Inflammatory macrophage treated with lipopolysaccharide for 4 hours (primary cell): ENCODE data around the gene AUTS2.

Experiments used
- DNase-seq: peaks from one replicate; pipeline ENCODE4 v3.0.0-alpha.2; 2020

Gene AUTS2

DNA sequence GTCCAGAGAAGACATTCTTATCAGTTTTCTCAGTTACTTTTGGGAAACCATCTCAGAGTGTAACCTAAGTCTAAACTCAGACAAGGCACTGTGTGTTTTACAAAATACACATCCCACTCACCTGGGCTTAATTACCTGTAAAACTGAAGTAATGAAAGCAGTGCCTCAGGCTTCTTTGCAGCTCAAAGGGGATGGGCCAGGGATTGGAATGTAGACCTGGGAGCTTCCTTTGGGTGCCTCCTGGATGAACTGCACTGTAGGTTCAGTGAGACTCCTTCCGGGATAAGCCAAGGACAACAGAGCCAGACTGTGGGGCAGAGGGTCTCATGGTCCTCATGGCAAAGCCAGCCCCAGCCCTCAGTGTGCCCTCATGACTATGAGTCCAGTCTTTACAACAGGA, 861.3 kb downstream of the AUTS2 start:
- no peak for DNase-seq

DNA sequence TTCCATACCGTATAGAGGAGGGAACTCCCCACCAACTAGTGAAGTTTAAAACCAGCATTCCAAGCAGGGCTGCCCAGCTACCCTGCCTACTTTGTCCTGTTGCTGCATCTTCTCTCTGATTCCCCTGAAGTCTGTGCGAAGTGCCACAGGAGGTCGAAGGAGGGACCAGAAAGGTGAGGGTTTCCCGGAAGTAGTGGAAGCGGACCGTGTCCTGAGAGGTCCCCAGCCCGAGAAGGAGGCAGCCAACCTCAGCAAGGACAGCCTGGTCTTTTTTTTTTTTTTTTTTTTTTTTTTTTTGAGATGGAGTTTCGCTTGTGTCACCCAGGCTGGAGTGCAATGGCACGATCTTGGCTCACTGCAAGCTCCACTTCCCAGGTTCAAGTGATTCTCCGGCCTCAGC, 861.8 kb downstream of the AUTS2 start:
- no peak for DNase-seq

DNA sequence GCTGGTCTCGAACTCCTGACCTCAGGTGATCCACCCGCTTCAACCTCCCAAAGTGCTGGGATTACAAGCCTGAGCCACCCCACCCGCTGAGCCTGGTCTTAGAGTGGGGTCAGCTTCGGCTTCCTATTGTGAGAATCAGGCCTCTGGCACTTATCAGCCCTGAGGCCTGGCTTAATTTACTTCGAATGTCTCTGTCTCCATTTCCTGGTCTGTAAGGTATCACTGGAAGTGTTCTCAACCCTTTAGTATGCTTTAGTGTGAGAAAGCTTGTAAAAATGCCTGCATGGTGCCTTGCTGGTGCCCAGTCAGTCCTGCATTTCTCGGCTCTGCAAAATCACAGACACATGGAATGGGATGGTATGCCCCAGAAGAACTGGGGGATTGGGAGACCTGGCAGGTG, 862.3 kb downstream of the AUTS2 start:
- DNase-seq, result no peak

DNA sequence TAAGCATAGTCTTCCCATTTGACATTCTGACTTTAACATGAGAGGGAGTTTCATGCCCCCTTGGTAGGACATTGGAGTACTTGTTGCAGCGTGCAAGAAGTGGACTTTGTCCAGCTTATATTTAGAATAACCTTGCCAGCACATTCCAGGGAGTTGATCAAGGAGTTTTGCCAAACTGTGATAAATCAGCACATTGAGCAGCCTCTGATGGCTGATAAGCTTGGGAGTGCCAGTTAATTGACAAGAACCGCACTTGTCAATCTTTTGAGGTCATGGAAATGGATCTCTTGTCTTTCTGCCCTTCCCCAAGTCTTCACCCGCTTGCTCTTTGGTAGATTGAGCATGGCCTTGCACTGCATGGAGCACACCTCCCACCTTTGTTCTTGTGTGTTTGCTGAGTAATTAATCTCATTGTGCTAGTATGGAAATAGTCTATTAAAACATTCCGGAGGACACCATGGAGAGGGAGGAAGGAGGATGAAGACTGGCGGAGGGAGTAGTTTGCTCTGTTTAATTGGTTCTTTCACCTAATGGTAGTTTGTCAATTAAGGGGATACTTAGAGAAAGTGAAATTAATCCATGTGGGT, 865.2 kb downstream of the AUTS2 start:
- no peak for DNase-seq

DNA sequence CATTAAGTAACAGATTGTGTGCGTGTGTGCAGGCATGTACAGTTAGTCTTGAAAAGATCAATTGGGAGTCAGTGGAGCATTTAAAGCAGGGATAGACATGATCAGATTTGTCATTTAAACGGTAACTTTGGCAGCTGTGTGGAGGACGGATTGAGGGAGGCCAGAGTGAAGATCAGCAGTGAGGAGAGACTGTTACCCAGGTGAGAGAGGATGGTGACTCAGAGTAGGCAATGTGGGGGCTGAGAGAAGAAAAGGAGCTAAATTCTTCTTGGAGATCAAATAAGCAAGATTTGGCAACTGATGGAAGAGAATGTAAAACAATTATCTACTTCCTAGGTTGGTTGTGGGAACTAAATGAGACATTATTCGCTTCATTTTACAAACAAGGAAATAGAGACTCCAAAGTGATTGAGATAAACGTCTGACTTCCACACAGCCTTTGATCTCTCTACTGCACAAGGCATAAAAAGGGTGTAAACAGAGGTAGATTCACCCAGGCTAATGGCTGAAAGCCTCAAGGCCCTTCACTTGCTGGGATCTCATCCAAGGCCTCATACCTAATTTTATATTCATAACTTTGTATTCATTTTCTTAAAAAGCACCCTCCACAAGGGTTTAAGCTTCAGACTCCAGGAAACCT, 868.6 kb downstream of the AUTS2 start:
- no peak for DNase-seq

DNA sequence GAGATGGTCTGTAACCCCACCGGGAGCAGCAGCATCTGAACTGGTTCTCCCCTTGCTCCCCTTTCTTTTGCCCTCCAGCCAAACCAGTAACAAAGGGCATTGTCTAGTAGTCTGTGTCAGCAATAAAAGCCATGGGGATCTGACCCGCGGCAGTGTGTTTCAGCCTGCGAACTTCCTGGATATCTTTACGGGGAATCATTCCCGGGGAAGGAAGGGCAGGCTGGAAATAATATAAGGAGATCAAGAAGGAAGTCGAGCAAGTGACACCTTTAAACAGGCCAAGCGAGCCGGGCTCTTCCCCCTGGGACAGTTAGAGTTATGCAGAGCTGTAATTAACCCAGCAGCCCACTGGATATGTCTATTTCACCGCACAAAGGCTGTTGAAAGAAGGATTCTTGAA, 872.5 kb downstream of the AUTS2 start:
- DNase-seq, result no peak

DNA sequence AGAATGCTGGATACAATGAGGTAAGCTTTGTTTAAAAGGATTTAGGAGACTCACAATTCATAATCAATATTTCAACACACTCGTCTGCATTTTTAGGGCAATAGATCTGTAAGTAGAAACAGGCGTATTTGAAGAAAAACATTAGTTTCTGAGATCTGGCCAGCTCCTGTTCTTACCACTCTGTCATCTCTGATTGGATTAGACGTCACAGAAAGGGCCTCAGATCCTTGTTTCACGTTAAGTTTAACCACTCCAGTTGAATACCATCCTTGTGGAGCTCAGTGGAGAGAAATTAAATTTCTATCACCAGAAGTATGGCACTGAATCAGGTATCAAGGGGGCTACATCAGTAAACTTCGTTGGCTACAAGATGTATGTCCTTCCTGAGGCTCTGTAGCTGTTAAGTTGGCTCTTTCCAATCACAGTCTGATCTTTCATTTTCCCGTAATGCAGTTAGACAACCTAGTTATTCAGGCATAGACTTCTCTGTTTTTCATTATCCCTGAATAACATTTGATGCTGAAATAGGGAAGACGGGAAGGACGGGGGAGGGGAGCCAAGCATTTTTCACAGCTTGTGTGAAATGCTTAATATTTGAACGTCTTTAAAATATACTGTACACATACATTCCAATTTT, 874.4 kb downstream of the AUTS2 start:
- DNase-seq, result no peak

DNA sequence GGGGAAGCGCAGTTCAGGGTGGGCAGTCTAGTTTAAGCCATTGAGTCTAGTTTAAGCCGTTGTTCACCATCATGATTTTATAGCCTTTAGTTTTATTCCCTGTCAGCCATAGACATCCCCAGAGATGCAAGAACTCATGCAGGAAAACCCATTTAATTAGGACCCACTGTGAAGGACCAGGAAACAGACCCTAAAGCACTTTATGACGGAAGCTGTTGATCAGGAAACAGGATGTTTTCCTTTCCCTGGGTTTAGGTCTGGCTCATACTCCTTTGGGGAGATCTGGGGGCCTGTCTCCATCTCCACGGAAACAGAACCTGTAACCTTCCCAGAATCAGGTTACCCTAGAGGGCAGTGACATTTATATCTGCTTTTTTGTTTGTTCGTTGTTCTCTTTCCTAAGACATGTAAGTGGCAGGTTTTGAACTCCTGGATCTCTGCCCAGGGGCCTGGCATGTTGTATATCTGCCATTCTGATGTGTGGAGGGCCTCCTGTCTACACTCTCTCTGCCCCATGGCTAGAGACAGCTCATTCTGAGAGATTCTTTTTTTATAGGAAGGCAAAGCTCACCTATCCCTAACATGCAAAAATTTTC, 876.5 kb downstream of the AUTS2 start:
- no peak for DNase-seq

DNA sequence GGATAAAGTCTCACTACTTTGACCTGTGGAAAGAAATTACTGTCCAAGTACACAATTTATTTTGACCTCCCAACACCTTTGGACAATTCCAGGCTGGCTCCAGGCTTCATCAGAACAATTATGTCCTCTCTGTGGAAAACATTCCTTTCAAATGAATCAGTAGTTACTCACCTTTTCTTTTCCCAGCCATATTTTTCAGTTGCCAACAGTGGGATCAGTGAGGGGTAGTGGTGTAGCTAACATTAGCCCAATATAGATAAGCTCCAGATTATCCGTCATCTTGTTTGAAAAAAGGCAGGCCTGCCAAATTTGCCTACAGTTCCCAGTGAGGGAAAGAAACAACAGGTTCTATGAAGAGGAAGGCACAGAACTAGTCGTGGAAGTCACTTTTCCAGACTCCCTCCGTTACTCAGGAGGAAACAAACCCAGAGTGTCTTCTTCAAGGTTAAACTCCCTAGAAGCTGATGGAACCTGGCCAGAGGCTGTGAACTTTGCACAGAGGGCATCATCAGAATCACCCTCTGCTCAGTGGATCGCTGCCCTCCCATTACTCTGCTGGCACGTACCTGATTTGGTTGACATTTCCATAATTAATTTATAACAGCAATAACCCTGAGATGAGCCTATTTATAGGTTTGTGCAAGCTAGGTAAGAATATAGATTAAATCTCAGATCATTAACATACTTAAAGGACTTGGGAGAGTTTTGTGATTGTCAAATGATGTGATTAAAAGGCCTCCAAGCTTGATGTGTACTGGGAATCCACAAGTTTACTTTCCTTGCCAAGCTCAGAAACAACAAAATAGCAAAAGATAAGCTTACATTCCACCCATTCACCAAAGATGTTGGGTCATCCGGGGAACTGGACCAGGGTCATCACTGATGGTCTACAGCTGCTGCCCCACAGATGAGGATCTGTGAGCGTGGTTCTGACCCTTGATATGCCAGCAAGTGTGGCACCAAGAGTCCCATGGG, 879.0 kb downstream of the AUTS2 start:
- DNase-seq, result no peak

DNA sequence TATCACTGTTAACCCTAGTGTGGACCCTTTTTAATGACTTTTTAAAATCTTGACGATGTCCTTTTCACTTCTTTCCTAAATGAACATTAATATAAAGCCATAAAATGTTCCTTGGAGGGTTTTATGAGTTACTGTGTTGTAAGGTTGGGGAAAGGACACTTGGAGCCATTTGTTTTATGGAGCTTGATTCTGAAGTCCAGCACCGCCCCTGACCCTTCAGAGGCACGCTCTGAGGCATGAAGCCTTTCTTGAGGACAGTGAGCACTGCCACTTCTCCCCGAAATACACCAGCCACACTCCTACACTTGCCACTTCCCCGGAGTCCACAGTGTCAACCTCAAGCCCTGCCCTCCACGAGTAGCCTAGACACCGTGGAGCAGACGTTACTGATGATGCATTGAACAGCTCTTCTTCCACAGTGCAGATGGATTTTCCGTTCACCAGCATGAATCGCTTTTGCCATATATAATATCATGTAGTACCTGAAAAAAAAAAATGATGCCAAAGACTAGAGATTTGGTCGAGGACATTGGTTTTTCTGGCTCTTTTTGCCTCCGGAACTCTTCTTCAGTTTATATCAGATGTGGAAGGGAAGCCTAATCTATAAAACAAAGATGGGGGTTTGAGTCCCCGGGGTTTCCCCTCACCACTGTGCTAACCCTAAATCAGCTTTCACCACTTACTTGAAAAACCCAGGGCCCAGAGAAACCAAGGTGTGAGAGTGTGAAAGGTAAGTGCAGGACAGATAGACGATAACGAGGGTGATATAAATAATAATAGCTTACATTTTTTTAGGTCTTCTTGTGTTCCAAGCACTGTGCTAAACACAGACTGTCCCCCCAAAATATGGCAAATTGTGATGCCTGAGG, 881.1 kb downstream of the AUTS2 start:
- no peak for DNase-seq

DNA sequence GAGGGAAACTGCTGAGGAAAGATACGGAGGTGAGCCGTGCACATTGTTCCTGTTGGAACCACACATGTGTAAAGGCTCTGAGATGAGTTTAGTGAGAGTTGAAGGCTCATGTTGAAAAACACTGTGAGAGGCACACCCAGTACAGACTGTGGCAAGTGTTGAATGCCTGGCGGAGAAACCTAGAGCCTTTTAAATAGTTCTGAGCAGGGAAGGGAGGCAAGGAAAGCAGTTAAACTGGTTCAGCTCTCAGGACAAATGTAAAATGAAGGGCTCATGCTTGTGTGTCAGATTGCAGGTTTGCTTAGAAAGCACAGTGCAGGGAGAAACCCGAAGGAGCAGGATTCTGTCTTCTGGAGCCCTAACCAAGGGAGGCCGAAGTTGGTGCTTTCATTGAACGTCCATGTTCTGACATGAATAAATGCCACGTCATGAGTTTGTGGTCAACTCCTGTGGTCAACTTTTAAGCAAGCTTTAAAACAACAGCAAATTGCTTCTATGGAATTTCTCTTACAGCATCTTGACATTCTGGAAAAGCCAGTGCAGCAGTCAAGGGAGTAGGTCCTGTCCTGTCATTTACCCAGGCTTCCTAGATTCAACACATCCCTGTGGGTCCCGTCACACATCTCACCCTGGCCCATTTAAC, 882.8 kb downstream of the AUTS2 start:
- DNase-seq, result no peak

DNA sequence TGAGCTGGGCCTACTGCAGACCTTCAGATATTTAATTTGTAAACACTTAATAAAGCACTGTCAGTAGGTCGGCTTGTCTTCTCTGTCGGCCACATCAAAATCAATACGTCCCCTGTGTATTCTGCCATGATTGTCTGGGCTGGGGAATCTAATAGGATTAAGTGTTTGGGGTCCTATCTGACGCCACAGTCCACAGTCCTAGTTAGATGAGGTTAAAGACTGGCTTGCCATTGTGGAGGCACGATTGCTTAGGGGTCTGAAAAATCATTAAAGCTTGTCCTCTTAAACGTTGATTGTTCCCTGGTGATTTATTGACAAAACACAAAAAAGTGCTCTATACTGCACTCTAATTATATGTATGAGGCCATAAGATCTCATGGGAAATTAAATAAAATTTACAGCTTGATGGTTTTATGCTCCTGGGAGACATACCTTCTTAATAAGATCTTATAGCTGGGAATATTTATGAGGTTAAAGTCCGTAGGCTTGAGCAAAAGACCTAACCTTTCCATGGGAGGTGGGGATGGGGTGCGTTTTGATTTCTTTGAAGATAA, 883.4 kb downstream of the AUTS2 start:
- no peak for DNase-seq

DNA sequence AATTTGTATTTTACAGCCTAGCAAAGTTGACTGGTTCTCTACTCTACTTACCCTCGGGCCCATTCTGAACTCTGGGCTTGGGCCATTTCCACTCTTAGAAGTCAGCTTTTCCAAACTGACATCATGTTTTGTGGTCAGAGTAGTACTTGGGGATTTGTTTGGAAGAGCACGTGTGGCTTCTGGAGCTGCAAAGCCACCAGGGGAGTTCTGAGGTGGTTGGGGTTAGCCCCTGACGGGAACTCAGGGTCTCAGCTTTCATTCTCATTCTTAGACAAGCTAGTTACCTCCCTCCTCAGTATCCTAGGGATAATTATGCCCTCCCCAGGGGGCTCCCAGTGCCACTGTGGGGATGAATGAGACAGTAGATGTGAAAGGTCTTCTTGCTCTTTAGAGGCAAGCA, 886.0 kb downstream of the AUTS2 start:
- no peak for DNase-seq

DNA sequence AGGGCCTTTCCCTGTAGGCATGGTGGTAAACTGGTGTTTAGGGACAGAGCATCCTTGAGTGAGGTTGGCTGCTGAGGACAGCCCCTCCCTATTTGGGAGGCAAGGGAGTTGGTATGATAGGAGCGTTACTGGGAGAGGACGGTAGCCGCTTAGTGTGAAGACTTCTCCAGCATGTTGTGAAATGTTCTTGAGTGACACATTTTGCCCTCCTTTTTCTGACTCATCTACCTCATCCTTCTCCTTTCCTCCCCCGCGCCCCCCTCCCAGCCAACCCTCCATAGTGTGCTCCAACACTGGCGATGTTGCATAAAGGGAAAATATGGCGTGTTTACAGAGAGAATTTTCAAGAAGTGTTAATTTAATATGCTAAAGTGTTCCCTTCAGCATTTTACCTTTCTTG, 888.7 kb downstream of the AUTS2 start:
- DNase-seq, result no peak

DNA sequence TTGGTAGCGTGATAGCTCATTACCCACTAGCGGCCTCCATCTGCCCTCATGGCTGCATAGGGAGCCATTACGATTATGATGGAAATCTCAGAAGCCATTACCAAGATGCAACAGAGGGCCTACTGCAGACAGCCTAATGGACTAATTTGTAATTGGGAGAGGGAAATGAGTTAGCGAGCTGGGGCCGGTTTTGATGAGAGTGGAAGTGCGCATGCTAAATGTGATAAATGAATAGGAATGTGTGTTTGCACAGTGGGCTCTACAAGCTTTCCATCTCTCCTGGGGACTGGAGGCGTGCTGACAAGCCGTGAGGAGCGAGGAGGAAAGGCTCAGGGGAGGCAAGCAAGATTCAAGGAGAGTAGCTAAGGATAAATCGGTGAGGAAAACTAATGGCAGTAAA, 889.2 kb downstream of the AUTS2 start:
- no peak for DNase-seq

DNA sequence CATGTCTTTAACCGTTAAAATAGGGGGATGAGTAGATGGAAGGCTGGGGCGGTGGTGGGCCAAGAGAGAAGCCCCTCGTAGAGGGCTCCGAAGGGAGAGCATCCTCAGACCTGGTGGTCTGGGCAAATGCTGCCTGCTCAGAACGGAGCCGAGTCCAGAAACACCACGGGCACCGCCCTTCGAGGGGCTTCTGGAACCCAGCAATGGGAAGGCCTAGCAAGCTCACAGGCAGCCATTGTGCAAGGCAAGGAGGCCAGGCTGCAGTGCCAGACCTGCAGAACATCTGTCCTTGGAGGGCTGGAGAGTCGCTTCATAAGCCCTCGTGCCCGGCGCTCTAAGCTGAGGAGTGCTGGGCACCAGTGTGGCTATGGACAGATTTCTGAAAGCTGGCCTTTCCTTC, 889.6 kb downstream of the AUTS2 start:
- DNase-seq, result no peak

DNA sequence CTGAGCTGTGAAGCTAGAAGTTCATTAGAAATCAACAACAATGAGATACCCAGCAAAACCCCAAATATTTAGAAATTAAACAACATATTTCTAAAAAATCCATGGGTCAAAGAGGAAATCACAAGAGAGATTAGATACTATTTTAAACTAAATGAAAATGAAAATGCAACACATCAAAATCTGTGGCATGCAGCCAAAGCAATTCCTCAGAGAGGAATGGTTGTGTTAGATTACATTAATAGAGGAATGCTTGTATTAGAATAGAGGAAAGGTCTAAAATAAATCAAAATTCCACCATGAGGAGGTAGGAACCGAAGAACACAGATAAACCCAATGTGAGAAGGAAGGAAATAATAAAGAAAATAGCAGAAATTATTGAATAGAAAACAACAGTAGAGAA, 891.5 kb downstream of the AUTS2 start:
- DNase-seq, result no peak

DNA sequence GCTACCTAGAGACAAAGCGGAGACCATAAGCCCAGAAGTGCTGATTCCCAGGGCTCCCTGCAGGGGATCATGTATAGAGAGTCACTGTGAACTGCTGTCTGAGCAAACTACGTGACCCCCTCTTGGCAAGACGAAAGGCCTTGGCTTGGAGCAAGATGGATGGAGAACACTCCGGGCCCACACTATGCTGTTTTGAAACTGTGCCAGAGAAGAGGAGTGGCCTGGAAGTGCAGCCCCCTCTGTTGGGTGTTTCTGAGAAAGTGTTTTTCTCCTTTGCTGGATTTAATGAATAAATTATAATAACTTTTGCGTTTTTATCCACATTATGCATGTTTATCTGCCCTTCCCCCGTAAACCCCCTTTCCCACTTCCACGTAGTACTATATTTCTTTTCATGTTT, 894.4 kb downstream of the AUTS2 start:
- DNase-seq, result no peak

DNA sequence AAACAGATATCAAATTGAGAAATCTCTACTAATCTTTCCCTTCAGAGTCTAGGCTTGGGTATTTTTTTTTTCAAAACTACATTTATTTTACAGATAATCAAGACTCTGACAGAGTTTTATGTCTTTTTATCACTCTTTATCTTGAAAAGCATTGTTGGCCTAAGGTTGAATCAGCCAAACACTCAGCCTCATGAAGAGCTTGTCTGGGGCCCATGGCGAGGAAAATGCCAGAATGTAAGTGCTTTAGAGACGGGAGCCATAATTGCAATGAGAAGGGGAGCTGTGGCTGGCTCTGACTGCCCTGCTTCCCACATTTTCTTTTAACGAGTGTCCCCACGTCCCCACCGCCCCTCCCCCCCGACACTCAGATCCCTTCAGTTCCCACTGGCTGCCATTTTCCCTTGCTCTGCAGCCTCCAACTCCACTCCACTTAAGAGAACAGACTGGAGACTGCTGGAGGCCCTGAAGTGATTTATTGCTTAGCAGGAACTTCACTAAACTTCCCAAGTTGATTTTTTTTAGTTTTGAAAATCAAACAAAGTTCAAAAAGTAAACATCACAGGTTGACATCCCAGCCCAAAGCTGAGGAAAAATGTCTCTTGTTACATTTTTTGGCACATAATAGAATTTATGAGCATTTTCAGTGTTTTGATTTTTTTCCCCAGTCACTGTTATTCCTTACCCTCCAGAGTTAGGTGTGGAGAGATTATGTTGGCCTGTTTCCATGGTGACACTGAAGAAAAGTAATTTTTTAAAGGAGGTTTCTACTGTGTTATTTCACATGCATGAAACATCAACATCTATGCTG, 896.2 kb downstream of the AUTS2 start:
- no peak for DNase-seq

DNA sequence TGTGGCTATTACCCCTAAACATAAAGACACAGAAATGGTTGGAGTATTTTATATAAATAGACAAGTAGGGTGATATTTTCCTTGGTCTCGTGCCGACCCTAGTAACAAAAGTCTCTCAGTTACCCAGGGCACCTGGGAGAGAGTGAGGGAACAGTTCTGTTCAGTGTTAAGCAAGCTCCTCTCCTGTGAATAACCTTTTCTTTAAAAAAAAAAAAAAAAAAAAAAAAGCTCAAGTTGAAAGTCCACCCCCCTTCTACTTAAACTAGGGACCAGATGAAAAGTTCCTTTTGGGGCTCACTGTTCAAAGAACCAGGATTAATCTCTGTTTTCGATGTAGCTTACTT, 896.7 kb downstream of the AUTS2 start:
- DNase-seq, result no peak

DNA sequence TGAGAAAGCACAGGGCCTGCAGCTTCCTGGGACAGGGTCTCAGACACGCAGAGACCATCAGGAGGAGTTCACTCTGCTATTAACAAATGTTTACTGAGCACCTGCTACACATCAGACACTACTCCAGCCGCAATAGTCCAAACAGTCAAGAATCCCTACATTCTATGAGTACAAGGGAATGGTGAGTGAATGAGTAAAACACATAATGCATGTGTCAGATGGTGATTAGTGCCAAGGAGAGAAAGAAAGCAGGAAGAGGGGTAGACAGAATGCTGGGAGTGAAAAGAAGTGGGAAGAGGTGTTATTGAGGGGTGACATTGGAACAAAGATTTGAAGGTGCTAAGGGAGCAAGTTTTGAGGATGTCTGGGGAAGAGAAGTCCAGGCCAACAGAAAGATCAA, 899.5 kb downstream of the AUTS2 start:
- DNase-seq, result no peak
